CD4-positive, alpha-beta T cell (primary cell): Measurements from ENCODE around the gene CDH20. TPM values are rescaled to one million over a fixed set of nuclear protein-coding genes. Genes with fewer than 3 reads are reported as not detected.

Source experiments
- ATAC-seq: fragments of 200-7000 bp; cut with Tn5 transposase; one replicate; pipeline ENCODE4 v1.10.0; 2022; ENCODE audit warnings: mild to moderate bottlenecking; ENCODE audit not compliant: poor library complexity
- CTCF ChIA-PET: fragments of 350-600 bp; sonication (Branson Sonifier 250); formaldehyde crosslinking; loops from one replicate; lab custom pipeline; 2021; ENCODE audit warnings: antibody characterized with exemption, inconsistent platforms; lab: Charles Lee
- POLR2A ChIA-PET: fragments of 350-600 bp; sonication (Branson Sonifier 250); formaldehyde crosslinking; loops from one replicate; lab custom pipeline; 2021; ENCODE audit warnings: antibody characterized with exemption, inconsistent platforms; lab: Charles Lee
- DNase-seq, 14 experiments: peaks; one replicate each; pipeline ENCODE4 v3.0.0-alpha.2; 2013 to 2020; ENCODE audit warnings: mixed read lengths in 2 of 14
- H3K27ac ChIP-seq, 2 donors: one replicate each; pipeline versions ENCODE4 v1.5.1 to v1.7.0; 2013; ENCODE audit warnings: low read length in 2 of 2, low read depth in 1 of 2, mild to moderate bottlenecking in 1 of 2
- H3K27me3 ChIP-seq, 2 experiments: 1 replicate in 1 of 2; 2 replicates in 1 of 2; pipeline versions ENCODE4 v1.6.1 to v1.7.0; 2013; ENCODE audit warnings: low read length in 2 of 2, control low read depth in 1 of 2, mild to moderate bottlenecking in 1 of 2, moderate library complexity in 1 of 2; ENCODE audit not compliant: insufficient read depth in 2 of 2, control insufficient read depth in 1 of 2
- H3K36me3 ChIP-seq: one replicate; pipeline ENCODE4 v1.6.1; 2013; ENCODE audit warnings: low read length, control low read depth; ENCODE audit not compliant: insufficient read depth
- H3K4me1 ChIP-seq: one replicate; pipeline ENCODE4 v1.6.1; 2013; ENCODE audit warnings: low read length, control low read depth; ENCODE audit not compliant: insufficient read depth
- H3K4me3 ChIP-seq: one replicate; pipeline ENCODE4 v1.5.1; 2013; ENCODE audit warnings: mild to moderate bottlenecking, low read length, moderate library complexity
- H3K9me3 ChIP-seq, 2 experiments: 1 replicate in 1 of 2; 2 replicates in 1 of 2; pipeline versions ENCODE4 v1.6.1 to v1.7.0; 2013; ENCODE audit warnings: low read length in 2 of 2, mild to moderate bottlenecking in 2 of 2, control low read depth in 1 of 2, moderate library complexity in 1 of 2; ENCODE audit not compliant: control insufficient read depth in 1 of 2, insufficient read depth in 1 of 2
- H3K27ac Mint-ChIP-seq: one replicate; pipeline ENCODE4 v1.8.0; 2020; ENCODE audit warnings: mixed read lengths
- H3K27me3 Mint-ChIP-seq: one replicate; pipeline ENCODE4 v1.8.0; 2021; ENCODE audit warnings: mixed read lengths
- H3K36me3 Mint-ChIP-seq: one replicate; pipeline ENCODE4 v1.8.0; 2021; ENCODE audit warnings: low read depth, mixed read lengths
- H3K4me1 Mint-ChIP-seq: one replicate; pipeline ENCODE4 v1.8.0; 2021; ENCODE audit warnings: low read depth, mixed read lengths
- H3K4me3 Mint-ChIP-seq: one replicate; pipeline ENCODE4 v1.8.0; 2020; ENCODE audit warnings: mild to moderate bottlenecking, mixed read lengths
- H3K9me3 Mint-ChIP-seq: one replicate; pipeline ENCODE4 v1.8.0; 2020; ENCODE audit warnings: mixed read lengths
- intact Hi-C, 2 experiments: fragments of 100-400 bp; cut with DNase I in 1 of 2; cut with micrococcal nuclease in 1 of 2; formaldehyde crosslinking; loops; one replicate each; pipeline versions ENCODE4 v1.15.1 to v1.9.0; 2023 to 2025; cut with DNase I, micrococcal nuclease
- total RNA-seq, 174 experiments: library from RNA in 2 of 174; stranded (reverse) in 2 of 174; gene quantifications; one replicate each; pipeline ENCODE4 v1.2.3 and lab custom pipeline; 2021 to 2026
- TF ChIP-seq, protein P1 (sequence below): fragments of 200-600 bp; IDR thresholded peaks from one replicate; pipeline ENCODE4 v1.8.0; 2022; ENCODE audit warnings: antibody characterized with exemption, mild to moderate bottlenecking

CDH20 gene
- total RNA-seq, 2 experiments from 2014 or later: 0.16 to 0.39 TPM

DNA sequence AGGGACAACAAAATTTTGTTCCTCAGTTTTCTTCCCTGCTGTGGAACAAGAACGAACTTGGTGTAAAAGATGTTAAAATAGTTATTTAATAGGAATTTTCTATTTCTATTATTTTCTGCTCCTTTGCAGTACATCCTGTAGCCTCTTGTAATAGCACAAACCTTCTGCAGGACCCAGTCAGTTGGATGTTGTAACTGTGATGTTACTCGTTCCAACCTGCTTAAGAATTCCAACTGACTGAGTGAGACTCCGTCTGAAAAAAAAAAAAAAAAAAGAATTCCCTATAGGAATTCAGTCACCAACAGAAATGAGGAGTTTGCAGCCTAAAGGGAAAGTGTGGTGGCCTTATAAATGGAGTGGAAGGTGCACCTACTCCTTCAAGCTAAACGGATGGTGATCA is 46.4 kb upstream of the CDH20 start:
- intact Hi-C loops: no loop called here
- ChIA-PET CTCF (no interaction called here), POLR2A (no interaction called here)
- H3K9me3 Mint-ChIP-seq: no peaks in the 10 kb centered on the region
- no peaks in the 10 kb centered on the region for H3K27me3 Mint-ChIP-seq
- Histone ChIP-seq H3K27me3 (no peaks in the 10 kb centered on the region), H3K36me3 (no peaks in the 10 kb centered on the region), H3K27ac (no peak overlapping the region), H3K4me1 (no peaks in the 10 kb centered on the region), H3K9me3 (no peaks in the 10 kb centered on the region), H3K4me3 (no peak overlapping the region)
- ATAC-seq (no peak), DNase-seq (no peak)
- H3K4me1 Mint-ChIP-seq: no peaks in the 10 kb centered on the region
- TF ChIP-seq, protein P1, sequence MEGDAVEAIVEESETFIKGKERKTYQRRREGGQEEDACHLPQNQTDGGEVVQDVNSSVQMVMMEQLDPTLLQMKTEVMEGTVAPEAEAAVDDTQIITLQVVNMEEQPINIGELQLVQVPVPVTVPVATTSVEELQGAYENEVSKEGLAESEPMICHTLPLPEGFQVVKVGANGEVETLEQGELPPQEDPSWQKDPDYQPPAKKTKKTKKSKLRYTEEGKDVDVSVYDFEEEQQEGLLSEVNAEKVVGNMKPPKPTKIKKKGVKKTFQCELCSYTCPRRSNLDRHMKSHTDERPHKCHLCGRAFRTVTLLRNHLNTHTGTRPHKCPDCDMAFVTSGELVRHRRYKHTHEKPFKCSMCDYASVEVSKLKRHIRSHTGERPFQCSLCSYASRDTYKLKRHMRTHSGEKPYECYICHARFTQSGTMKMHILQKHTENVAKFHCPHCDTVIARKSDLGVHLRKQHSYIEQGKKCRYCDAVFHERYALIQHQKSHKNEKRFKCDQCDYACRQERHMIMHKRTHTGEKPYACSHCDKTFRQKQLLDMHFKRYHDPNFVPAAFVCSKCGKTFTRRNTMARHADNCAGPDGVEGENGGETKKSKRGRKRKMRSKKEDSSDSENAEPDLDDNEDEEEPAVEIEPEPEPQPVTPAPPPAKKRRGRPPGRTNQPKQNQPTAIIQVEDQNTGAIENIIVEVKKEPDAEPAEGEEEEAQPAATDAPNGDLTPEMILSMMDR: no peak
- no peak overlapping the region for H3K4me3 Mint-ChIP-seq
- no peak overlapping the region for H3K27ac Mint-ChIP-seq
- H3K36me3 Mint-ChIP-seq: no peaks in the 10 kb centered on the region

DNA sequence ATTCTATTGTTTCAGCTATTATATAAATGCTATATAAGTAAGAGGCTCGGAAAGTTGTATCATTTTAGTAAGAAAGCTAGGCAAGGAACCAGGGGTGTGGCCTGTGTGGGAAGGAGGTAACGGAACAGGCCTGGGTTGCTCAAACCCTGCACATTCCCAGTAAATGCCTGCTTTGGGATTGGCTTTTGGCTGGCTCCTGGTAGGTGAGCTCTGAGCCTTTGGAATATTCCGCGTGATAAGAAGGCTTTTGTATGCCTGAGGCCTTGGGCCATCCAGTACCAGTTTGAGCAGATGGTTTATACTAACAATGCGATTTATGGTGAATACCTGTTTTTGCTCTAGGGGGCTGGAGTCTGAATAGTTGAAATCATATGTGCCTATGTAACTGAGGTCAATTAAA is 42.6 kb upstream of the CDH20 start:
- ATAC-seq: no peak
- Histone ChIP-seq H3K27ac (no peak overlapping the region), H3K36me3 (no peaks in the 10 kb centered on the region), H3K4me1 (no peaks in the 10 kb centered on the region), H3K9me3 (no peaks in the 10 kb centered on the region), H3K27me3 (no peaks in the 10 kb centered on the region), H3K4me3 (no peak overlapping the region)
- intact Hi-C loops: no loop called here
- no peaks in the 10 kb centered on the region for H3K9me3 Mint-ChIP-seq
- H3K4me3 Mint-ChIP-seq: no peak overlapping the region
- H3K36me3 Mint-ChIP-seq: no peaks in the 10 kb centered on the region
- no peak for DNase-seq
- no peaks in the 10 kb centered on the region for H3K4me1 Mint-ChIP-seq
- POLR2A ChIA-PET: no interaction called here
- TF ChIP-seq, protein P1: no peak
- no peaks in the 10 kb centered on the region for H3K27me3 Mint-ChIP-seq
- CTCF ChIA-PET: no interaction called here
- H3K27ac Mint-ChIP-seq: no peak overlapping the region

DNA sequence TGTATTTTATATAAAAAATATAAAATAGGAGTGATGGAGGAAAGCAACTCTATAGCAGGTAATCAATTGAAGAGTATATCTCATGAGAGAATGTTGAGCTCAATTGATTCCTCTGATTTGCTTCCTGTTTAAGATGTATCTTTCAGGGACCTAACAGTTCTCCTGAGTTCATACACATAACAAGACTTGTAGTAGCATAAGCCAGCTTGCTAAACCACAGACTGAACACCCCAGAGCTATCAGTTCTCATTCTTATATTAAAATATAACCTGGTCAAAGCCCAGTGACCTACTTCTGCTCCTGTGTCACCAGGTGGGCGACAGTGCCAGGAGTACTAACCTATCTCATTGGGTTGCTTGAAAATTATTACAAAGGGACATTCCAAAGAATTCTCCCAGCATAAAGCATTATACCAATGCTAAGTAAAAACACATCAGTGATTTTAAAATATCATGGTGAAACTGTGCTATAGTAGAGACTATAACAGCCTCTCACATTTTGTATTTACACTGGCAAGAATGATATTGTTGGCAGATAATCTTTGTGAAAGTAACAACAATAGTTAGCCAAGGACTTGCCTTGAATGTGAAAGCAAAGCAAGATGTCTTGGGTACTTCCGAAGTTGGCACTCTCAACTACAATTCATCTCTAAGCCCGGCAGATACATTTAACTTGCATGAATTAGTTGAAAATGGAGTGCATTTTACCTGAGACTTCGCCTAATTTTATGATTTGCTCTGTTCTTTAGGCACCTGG is 40.8 kb upstream of the CDH20 start:
- Histone ChIP-seq H3K36me3 (no peaks in the 10 kb centered on the region), H3K4me1 (no peaks in the 10 kb centered on the region), H3K9me3 (no peaks in the 10 kb centered on the region), H3K27me3 (no peaks in the 10 kb centered on the region), H3K4me3 (no peak overlapping the region), H3K27ac (no peak overlapping the region)
- no peaks in the 10 kb centered on the region for H3K4me1 Mint-ChIP-seq
- H3K4me3 Mint-ChIP-seq: no peak overlapping the region
- POLR2A ChIA-PET: no interaction called here
- H3K9me3 Mint-ChIP-seq: no peaks in the 10 kb centered on the region
- ATAC-seq: no peak
- CTCF ChIA-PET: no interaction called here
- no peak for DNase-seq
- TF ChIP-seq, protein P1: no peak
- intact Hi-C loops: no loop called here
- H3K27me3 Mint-ChIP-seq: no peaks in the 10 kb centered on the region
- no peak overlapping the region for H3K27ac Mint-ChIP-seq
- no peaks in the 10 kb centered on the region for H3K36me3 Mint-ChIP-seq
